ENCODE data around the gene SPEM3.
A peak's percentile ranks its signal among the peaks of the same experiment; 100 is the strongest.
"Not testable (repeated sequence)": the region's sequence is repeated elsewhere in the genome, so short reads cannot be mapped to it uniquely, and the experiment has no call there.

Gene SPEM3

GRCh38 chr17:7443499-7444485 is 15.1 kb downstream of the SPEM3 start:
- DNase-seq, result no peak

DNA sequence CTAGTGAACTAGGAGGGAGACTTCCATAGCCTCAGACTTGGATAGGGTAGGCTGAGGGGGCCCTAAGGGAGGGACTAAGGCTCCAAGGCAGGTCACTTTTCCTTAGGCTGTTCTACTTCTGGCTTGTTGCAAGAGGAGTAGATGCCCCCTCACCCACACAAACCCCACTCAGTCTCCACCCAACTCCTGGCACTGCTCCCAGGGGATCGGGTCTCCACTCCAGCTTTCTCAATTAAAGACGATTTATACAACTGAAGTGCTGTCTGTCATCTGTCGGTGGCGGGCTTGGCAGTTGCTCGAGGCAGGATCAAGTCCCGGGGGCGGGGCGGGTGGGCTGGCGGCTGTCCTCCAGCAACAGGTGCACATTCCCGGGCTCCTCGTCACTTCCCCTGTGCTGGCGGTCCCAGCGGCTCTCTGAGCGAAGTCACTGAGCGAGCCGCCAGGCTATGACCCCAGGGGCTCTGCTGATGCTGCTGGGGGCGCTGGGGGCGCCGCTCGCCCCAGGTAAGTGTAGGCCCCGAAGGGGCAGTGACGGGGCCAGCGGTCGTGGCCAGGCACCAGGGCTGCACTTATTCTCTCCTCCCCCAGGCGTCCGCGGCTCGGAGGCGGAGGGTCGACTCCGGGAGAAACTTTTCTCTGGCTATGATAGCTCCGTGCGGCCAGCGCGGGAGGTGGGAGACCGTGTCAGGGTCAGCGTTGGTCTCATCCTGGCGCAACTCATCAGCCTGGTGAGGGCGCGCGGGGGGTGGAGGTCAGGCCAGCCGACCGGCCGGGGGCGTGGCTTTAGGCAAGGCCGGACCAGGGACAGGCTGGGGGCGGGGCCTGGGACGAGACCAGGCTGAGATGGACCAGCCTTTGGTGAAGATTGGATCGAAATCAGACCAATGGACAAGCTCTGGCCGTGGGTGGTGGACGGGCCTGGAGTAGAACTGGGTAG is 16.3 kb downstream of the SPEM3 start, which contains the start of gene CHRNB1:
CHRNB1 (plus strand) TSS at position 380 of the 937 bp plus-strand sequence; CDS start at position 447, 67 bp downstream.
- peak; percentile 58 for DNase-seq

- no peak for DNase-seq
Measured at GRCh38 chr17:7445619-7445968, 16.9 kb downstream of the SPEM3 start.

- no peak for DNase-seq
Measured at GRCh38 chr17:7448461-7448860, 19.8 kb downstream of the SPEM3 start.

DNA sequence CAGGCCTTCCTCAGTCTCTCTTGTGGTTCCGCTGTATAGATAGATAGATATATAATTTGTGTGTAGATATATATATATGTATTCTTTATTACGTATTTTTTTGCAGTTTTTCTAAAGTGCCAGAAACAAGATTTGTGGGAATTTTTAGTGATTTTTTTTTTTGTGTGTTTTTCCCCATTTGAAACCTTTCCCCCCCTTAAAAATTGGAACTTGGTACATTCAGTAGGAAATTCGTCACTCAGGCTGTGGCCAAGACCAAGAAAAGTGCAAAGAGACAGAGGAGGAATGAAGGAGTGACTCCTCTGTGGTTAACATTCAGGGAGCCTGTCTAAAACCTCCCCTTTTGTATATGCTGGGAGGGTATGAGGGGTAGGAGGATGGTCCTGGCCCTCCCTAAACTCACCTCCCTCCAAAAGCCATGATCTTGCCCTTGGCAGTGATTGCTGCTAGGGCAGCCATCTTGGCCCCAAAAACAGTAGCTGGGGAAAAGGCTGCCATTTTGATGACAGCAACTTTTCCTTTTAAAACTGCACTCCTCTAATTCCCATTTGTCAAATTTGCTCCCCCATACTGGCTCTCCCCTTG is 31.4 kb downstream of the SPEM3 start:
- peak; percentile 20 for DNase-seq

- no peak for DNase-seq
Measured at GRCh38 chr17:7460850-7461660, 32.4 kb downstream of the SPEM3 start.

DNA sequence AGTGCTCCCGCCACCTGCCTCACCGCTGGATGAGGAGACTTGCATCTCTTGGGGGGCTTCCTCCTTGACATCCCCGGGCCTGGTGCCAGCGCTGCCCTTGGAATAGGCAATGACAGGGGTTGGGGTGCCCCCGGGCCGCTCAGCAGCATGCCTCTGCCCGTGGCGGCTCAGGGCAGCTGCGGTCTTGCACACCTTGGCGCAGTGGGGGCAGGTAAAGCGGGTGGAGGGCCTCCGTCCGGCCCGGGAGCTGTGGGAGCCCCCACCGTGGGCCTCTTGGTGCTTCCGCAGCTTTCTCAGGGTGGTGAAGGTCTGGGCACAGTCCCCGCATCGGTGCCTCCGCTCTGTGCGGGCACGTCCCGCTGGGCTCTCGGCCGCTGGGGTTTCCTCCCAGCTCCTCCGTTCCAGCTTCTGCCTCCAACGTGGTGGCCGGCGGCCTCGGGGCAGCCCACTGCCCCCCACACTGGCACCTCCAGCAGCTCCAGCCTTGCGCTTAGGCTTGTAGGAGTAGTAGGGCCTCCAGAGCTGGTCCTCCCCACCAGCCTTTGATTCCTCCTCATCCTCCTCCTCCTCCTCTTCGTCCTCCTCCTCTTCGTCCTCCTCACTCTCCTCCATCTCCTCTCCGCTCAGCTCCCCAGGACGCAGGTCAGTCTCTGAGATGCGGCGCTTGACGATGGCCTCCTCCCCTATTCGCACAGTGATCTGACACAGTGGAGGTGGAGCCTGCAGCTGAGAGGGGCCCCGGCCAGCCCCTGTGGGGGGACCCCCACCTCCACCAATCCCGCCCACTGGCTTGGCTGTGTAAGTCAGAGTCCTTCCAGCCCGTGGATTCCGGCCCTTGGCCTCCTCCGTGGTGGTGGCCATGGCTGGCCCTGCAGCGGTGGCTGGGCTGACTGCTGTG is 34.1 kb downstream of the SPEM3 start:
- DNase-seq, result no peak

DNA sequence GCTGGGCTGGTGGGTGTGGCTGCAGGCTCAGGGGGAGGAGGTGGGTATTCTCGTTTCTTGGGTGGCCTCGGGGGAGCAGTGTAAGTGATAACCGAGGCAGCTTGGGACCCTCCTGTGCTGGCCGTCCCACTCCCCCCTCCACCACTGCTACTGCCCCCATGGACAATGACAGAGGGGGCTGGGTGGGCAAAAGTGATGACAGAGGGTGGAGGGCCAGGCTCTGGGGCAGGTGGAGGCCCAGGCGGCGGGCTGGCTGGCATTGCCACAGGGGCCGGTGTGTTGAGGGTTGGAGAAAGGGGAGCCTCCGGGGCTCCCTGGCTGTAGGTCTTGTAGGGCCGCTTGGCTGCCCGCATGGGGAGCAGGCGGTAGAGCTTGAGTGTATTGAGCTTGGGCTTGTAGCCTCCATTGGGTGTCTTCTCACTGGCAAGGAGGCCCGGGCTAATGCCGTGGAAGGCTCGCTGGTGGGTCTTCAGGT is 34.8 kb downstream of the SPEM3 start:
- no peak for DNase-seq

DNA sequence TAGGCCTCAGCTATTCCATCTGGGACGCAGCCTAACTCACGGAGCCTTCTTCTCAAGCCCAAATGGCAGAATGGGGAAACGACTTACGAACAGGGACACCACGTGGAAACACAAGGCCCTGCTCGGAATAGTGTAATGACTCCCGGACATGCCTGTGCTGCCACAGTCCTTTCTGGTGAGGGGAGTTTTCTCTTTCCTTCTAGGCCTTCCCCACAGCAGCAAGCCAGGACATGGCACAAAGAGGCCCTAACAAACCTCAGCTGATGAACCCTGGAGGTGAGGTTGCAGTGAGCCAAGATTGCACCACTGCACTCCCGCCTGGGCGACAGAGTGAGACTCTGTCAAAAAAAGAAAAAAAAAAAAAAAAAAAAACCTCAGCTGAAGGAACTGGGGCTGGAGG is 35.4 kb downstream of the SPEM3 start:
- no peak for DNase-seq

GRCh38 chr17:7465597-7466275 is 37.1 kb downstream of the SPEM3 start:
- no peak for DNase-seq

DNA sequence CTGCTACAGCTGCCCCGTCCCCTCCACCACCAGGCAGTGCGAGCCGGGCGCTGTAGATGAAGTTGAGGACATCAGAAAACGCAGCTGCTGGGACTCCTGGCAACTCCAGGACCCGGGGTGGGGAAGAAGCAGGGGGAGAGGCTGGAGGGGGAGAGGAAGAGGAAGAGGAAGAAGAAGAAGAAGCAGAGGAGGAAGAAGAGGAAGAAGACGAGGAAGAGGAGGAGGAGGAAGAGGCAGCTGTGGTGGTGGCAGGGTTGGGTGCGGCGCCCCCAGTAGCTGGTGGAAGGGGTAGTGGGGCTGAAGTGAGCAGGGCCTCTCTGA is 37.6 kb downstream of the SPEM3 start:
- DNase-seq, result no peak

GRCh38 chr17:7466639-7467341 is 38.1 kb downstream of the SPEM3 start:
- DNase-seq, result peak; percentile 71

DNA sequence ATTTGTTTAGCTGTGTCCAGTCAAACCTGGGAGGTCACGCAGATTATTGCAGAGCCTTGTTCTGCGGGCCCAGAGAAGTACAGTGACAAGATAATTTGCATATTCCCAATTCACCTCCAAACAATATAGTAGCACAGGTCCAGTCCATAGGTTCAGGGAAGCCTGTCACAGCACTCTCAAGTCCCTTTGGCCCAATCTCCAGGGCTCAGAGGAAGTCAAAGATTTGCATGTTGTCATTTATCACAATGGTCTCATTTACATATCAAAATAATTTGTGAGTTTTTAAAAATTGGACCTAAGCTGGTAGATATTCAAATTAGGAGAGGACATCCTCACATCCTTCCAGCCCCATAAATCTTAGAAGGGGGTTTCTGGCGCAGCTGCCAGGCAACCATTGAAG is 38.8 kb downstream of the SPEM3 start:
- DNase-seq, result no peak

DNA sequence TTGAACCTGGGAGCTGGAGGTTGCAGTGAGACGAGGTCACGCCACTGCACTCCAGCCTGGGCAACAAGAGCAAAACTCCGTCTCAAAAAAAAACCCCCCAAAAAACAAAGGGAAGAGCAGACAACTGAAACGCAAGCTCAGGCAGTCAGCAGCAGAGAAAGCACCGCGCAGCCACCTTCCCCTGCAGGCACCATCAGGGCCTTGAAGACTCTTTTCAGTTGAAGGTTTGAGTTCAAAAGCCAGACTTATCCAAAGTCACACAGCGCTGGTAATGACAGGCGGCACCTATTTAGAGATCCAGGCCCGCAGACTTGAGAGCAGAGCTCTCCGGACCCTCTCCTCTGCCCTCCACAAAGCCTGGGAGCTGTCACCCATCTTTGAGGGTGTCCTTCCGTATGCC is 39.6 kb downstream of the SPEM3 start:
- no peak for DNase-seq

GRCh38 chr17:7468804-7469389 is 40.2 kb downstream of the SPEM3 start:
- DNase-seq, result no peak

DNA sequence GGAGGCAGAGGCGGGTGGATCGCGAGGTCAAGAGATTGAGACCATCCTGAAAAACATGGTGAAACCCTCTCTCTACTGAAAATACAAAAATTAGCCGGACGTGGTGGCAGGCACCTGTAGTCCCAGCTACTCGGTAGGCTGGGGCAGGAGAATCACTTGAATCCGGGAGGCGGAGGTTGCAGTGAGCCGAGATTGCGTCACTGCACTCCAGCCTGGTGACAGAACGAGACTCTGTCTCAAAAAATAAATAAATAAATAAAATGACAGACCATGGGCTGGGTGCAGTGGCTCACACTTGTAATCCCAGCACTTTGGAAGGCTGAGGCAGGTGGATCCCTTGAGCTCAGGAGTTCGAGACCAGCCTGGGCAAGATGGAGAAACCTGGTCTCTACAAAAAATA is 41.2 kb downstream of the SPEM3 start:
- not testable (repeated sequence) for DNase-seq

DNA sequence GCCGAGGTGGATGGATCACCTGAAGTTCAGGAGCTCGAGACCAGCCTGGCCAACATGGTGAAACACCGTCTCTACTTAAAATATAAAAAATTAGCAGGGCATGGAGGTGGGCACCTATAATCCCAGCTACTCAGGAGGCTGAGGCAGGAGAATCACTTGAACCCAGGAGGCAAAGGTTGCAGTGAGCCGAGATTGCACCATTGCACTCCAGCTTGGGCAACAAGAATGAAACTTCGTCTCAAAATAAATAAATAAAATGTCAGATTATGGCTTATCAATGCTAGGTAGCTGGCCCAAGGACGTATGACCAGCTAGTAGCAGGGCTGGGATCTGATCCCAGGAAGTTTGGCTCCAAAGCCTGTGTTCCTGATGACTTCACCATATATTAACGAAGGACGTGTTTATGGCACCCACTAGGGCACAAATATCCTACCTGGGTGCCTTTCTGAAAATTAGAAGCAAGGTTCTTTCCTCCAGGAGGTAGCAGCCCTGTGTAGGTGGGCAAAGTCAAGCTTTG is 41.9 kb downstream of the SPEM3 start:
- not testable (repeated sequence) for DNase-seq

DNA sequence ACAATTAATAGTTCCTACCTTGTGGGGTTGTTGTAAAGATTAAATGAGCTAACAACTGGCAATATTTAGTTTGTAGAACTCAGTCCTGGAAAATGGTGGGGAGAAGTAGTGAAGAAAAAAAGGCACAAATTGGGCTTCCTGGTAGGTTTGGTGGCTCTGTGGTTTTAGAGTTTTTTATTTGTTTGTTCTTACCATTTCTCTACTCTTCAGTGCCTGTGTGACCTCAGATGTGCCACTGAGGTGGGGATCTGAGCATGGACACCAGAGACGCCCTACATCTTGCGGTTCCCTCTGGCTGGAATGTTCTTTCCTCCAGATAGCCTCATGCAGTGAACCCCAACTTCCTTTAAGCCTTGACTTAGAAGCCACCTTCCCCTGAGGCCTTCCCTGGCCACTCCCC is 43.1 kb downstream of the SPEM3 start:
- DNase-seq, result no peak

DNA sequence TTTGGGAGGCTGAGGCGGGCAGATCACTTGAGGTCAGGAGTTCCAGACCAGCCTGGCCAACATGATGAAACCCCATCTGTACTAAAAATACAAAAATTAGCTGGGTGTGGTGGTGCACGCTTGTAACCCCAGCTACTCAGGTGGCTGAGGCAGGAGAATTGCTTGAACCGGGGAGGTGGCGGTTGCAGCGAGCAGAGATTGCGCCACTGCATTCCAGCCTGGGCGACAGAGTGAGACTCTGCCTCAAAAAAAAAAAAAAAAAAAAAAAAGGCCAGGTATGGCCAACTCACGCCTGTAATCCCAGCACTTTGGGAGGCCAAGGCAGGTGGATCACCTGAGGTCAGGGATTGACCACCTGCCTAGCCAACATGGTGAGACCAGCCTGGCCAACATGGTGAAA is 46.1 kb downstream of the SPEM3 start:
- DNase-seq, result not testable (repeated sequence)

All from OCI-M1 (cell line).